GM23248 (cell line): ENCODE data around the gene TSEN54. TPM values are rescaled to one million over a fixed set of nuclear protein-coding genes. Genes with fewer than 3 reads are reported as not detected.

Experiments used
- DNase-seq: peaks from one replicate; pipeline ENCODE4 v3.0.0-alpha.2; 2015
- H2AFZ ChIP-seq: fragments of 200-600 bp; sonication (generic); 2 replicates; pipeline ENCODE4 v1.6.1; 2016; ENCODE audit warnings: antibody characterized with exemption
- H3F3A ChIP-seq: fragments of 200-600 bp; sonication (generic); 2 replicates; pipeline ENCODE4 v1.6.1; 2016; ENCODE audit warnings: mild to moderate bottlenecking, antibody characterized with exemption, mixed run types; ENCODE audit not compliant: insufficient read depth
- H3K27ac ChIP-seq: fragments of 200-600 bp; sonication (generic); 2 replicates; pipeline ENCODE4 v1.5.1; 2016; ENCODE audit warnings: mild to moderate bottlenecking
- H3K27me3 ChIP-seq: fragments of 200-600 bp; sonication (generic); replicated peaks from 2 replicates; pipeline ENCODE4 v1.6.1; 2016; ENCODE audit warnings: mild to moderate bottlenecking; ENCODE audit not compliant: insufficient read depth
- H3K36me3 ChIP-seq: fragments of 200-600 bp; sonication (generic); 2 replicates; pipeline ENCODE4 v1.6.1; 2016; ENCODE audit warnings: low read depth, mild to moderate bottlenecking
- H3K4me1 ChIP-seq: fragments of 200-600 bp; sonication (generic); 2 replicates; pipeline ENCODE4 v1.6.1; 2016; ENCODE audit warnings: mild to moderate bottlenecking; ENCODE audit not compliant: insufficient read depth
- H3K4me2 ChIP-seq: fragments of 200-600 bp; sonication (generic); one replicate; pipeline ENCODE4 v1.6.1; 2016; ENCODE audit warnings: mild to moderate bottlenecking; ENCODE audit not compliant: unreplicated experiment
- H3K4me3 ChIP-seq: fragments of 200-600 bp; sonication (generic); 2 replicates; pipeline ENCODE4 v1.5.1; 2016; ENCODE audit warnings: mild to moderate bottlenecking
- H3K79me2 ChIP-seq: fragments of 200-600 bp; sonication (generic); 2 replicates; pipeline ENCODE4 v1.6.1; 2016; ENCODE audit warnings: mild to moderate bottlenecking; ENCODE audit not compliant: insufficient read depth
- H3K9ac ChIP-seq: fragments of 200-600 bp; sonication (generic); 2 replicates; pipeline ENCODE4 v1.6.1; 2016; ENCODE audit warnings: mild to moderate bottlenecking
- H3K9me2 ChIP-seq: fragments of 200-600 bp; sonication (generic); 2 replicates; pipeline ENCODE4 v1.6.1; 2016; ENCODE audit warnings: mixed run types, mild to moderate bottlenecking, moderate library complexity; ENCODE audit not compliant: insufficient read depth
- H3K9me3 ChIP-seq: fragments of 200-600 bp; sonication (generic); one replicate; pipeline ENCODE4 v1.6.1; 2017; ENCODE audit warnings: low read depth
- H4K20me1 ChIP-seq: fragments of 200-600 bp; sonication (generic); 2 replicates; pipeline ENCODE4 v1.6.0; 2016; ENCODE audit not compliant: insufficient read depth
- EZH2 ChIP-seq: fragments of 200-600 bp; sonication (generic); IDR thresholded peaks from 2 replicates; pipeline ENCODE4 v1.6.1; 2018; ENCODE audit warnings: antibody characterized with exemption, mild to moderate bottlenecking; ENCODE audit not compliant: insufficient read depth, poor library complexity, severe bottlenecking
- EZH2phosphoT487 ChIP-seq: fragments of 200-600 bp; sonication (generic); IDR thresholded peaks from 2 replicates; pipeline ENCODE4 v1.6.1; 2018; ENCODE audit warnings: antibody characterized with exemption, moderate library complexity, mild to moderate bottlenecking, low read depth; ENCODE audit not compliant: insufficient read depth
- WGBS, 2 experiments: methylation state at CpG; one replicate each; pipeline ENCODE4 v1.1.6; 2015 to 2017; ENCODE audit warnings: low lambda C conversion rate in 2 of 2, low coverage in 1 of 2; ENCODE audit errors: missing lambda C conversion rate in 2 of 2; 5-methylcytosine and 5-hydroxymethylcytosine counted together
- in situ Hi-C: fragments of 300-500 bp; cut with MboI; formaldehyde crosslinking; loops from 2 replicates; pipeline ENCODE4 v1.15.0; 2020
- polyA plus RNA-seq: library from polyadenylated mRNA; unstranded; fragments of >200 nt; fragmentation: Nextera tagmentation; extraction: Ambion mirVana; gene quantifications from 2 replicates; pipeline ENCODE4 v1.2.1, GENCODE V29; 2016
- total RNA-seq: library from RNA; depleted of rRNA; stranded (reverse); fragments of >200 nt; shearing (Covaris generic); gene quantifications from 2 replicates; pipeline ENCODE4 v1.2.3, GENCODE V29; 2014

The TSEN54 gene
- total and polyA plus RNA-seq, 2 experiments from 2014 or later, result 9.8 to 10.7 TPM

GRCh38 chr17:75493476-75494129 lies 22.7 kb upstream of the TSEN54 start:
- Histone ChIP-seq H2AFZ (no peak overlapping the region), H4K20me1 (no peaks in the 10 kb centered on the region), H3K9me2 (no peaks in the 10 kb centered on the region), H3K36me3 (no peaks in the 10 kb centered on the region), H3K9ac (no peak overlapping the region), H3K4me3 (no peak overlapping the region), H3K79me2 (no peaks in the 10 kb centered on the region), H3K9me3 (no peaks in the 10 kb centered on the region), H3F3A (no peaks in the 10 kb centered on the region), H3K4me1 (no peaks in the 10 kb centered on the region), H3K27me3 (no peaks in the 10 kb centered on the region), H3K4me2 (no peak overlapping the region), H3K27ac (no peak overlapping the region)
- WGBS, 2 experiments, result 95 to 96% methylated on average over 19 to 23 of the region's 23 CpGs
- DNase-seq, result no peak
- in situ Hi-C loops, result no loop called here
- TF ChIP-seq EZH2phosphoT487, result no peak
- no peak for TF ChIP-seq EZH2

DNA sequence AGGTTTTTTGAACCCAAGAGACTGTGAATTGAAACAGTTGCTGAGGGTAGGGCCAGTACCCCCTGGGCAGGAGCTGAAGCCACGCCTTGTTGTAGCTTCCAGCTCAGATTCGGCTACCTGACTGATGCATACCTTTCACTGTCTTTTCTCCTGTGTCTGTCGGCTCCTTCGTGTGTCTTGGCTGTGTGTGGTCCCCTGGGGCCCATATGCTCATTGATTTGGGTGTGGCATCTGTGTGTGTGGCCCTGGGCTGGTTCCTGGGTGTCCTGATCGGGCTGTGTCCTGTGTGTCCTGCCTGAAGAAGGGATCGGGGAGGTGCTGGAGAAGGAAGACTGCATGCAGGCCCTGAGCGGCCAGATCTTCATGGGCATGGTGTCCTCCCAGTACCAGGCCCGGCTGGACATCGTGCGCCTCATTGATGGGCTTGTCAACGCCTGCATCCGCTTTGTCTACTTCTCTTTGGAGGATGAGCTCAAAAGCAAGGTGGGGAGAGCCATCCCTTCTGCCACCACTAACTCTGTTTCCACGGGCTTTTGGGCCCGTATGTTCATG lies 21.9 kb upstream of the TSEN54 start:
- Histone ChIP-seq H3K9me2 (no peaks in the 10 kb centered on the region), H3K4me2 (no peak overlapping the region), H4K20me1 (no peaks in the 10 kb centered on the region), H3F3A (no peaks in the 10 kb centered on the region), H3K79me2 (no peaks in the 10 kb centered on the region), H3K36me3 (no peaks in the 10 kb centered on the region), H3K9me3 (no peaks in the 10 kb centered on the region), H3K27me3 (no peaks in the 10 kb centered on the region), H2AFZ (no peak overlapping the region), H3K27ac (no peak overlapping the region), H3K4me3 (no peak overlapping the region), H3K9ac (no peak overlapping the region), H3K4me1 (no peaks in the 10 kb centered on the region)
- in situ Hi-C loops, result no loop called here
- no peak for TF ChIP-seq EZH2
- no peak for TF ChIP-seq EZH2phosphoT487
- 87 to 90% methylated on average over 12 to 14 of the region's 14 CpGs for WGBS, 2 experiments
- DNase-seq, result no peak

DNA sequence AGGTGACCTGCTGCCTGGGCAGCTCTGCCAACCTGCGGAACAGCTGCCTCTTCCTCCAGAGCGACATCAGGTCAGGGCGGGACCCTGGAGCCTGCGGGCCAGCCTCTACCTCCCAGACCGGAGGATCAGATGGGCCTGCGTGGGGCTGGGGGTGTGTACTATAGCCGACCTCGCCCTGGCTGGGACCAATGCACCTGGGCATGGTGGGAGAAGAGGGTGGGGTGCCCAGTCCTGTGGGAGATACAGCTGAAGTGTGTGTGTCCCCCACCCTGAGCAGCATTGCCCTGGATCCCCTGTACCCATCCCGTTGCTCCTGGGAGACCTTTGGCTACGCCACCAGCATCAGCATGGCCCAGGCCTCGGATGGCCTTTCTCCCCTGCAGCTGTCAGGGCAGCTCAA lies 20.3 kb upstream of the TSEN54 start:
- DNase-seq, result no peak
- Histone ChIP-seq H3K79me2 (no peaks in the 10 kb centered on the region), H3K9me2 (no peaks in the 10 kb centered on the region), H4K20me1 (no peaks in the 10 kb centered on the region), H3K9ac (no peak overlapping the region), H3K27ac (no peak overlapping the region), H3K36me3 (peaks cover 4% of the 10 kb centered on the region; the same call in 1 of the 2 replicates), H2AFZ (no peak overlapping the region), H3K4me3 (no peak overlapping the region), H3K27me3 (no peaks in the 10 kb centered on the region), H3K9me3 (no peaks in the 10 kb centered on the region), H3F3A (no peaks in the 10 kb centered on the region), H3K4me2 (no peak overlapping the region), H3K4me1 (no peaks in the 10 kb centered on the region)
- TF ChIP-seq EZH2phosphoT487 (no peak), EZH2 (no peak)
- 89 to 90% methylated on average over 11 of the region's 11 CpGs for WGBS, 2 experiments
- in situ Hi-C loops, result no loop called here

GRCh38 chr17:75498039-75498725 lies 18.1 kb upstream of the TSEN54 start:
- in situ Hi-C loops, result no loop called here
- Histone ChIP-seq H3F3A (no peaks in the 10 kb centered on the region), H3K36me3 (peaks cover 4% of the 10 kb centered on the region; the same call in 1 of the 2 replicates), H3K9me3 (no peaks in the 10 kb centered on the region), H3K27me3 (no peaks in the 10 kb centered on the region), H3K79me2 (no peaks in the 10 kb centered on the region), H3K9me2 (no peaks in the 10 kb centered on the region), H3K4me2 (no peak overlapping the region), H3K27ac (no peak overlapping the region), H4K20me1 (no peaks in the 10 kb centered on the region), H2AFZ (no peak overlapping the region), H3K4me1 (no peaks in the 10 kb centered on the region), H3K4me3 (no peak overlapping the region), H3K9ac (no peak overlapping the region)
- 88 to 89% methylated on average over 20 to 21 of the region's 21 CpGs for WGBS, 2 experiments
- no peak for DNase-seq
- TF ChIP-seq EZH2phosphoT487 (no peak), EZH2 (no peak)
